Fibroblast of mammary gland (primary cell): ENCODE data around the gene MCTP2.
A peak's percentile ranks its signal among the peaks of the same experiment; 100 is the strongest.

Experiments
- DNase-seq: peaks from one replicate; pipeline ENCODE4 v3.0.0-alpha.2; 2010; ENCODE audit warnings: low read depth
- H3K4me3 ChIP-seq: 2 replicates; pipeline ENCODE4 v1.5.1; 2011; ENCODE audit warnings: low read depth, mild to moderate bottlenecking, low read length, moderate library complexity; ENCODE audit not compliant: control insufficient read depth
- TF ChIP-seq, protein P1 (sequence below): conservative IDR thresholded peaks from 2 replicates; pipeline ENCODE4 v1.5.1; 2011; ENCODE audit warnings: low read depth, low read length, inconsistent platforms; ENCODE audit not compliant: control insufficient read depth, insufficient read depth

Gene MCTP2

DNA sequence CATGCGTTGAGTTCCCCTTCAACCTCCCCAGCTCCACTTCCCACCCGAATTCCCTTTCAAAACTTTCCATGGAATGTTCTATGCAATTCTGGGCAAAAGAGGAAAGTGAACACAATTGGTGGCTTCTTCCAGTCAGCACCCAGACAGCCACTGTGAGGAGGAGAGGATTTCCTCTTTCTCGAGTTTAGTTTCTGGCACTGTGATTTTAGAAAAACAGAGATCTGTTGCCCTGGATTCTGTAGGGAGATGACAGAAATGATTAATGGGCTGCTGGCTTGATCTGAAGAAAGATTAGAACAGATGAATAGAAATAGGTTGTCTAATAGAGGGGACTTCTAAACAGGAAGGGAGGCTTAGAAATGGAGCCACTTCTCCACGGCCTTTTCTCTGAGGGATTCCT, 172.0 kb downstream of the MCTP2 start:
- no peak for DNase-seq
- TF ChIP-seq, protein P1, sequence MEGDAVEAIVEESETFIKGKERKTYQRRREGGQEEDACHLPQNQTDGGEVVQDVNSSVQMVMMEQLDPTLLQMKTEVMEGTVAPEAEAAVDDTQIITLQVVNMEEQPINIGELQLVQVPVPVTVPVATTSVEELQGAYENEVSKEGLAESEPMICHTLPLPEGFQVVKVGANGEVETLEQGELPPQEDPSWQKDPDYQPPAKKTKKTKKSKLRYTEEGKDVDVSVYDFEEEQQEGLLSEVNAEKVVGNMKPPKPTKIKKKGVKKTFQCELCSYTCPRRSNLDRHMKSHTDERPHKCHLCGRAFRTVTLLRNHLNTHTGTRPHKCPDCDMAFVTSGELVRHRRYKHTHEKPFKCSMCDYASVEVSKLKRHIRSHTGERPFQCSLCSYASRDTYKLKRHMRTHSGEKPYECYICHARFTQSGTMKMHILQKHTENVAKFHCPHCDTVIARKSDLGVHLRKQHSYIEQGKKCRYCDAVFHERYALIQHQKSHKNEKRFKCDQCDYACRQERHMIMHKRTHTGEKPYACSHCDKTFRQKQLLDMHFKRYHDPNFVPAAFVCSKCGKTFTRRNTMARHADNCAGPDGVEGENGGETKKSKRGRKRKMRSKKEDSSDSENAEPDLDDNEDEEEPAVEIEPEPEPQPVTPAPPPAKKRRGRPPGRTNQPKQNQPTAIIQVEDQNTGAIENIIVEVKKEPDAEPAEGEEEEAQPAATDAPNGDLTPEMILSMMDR: no peak
- H3K4me3 ChIP-seq: no peak overlapping the region

DNA sequence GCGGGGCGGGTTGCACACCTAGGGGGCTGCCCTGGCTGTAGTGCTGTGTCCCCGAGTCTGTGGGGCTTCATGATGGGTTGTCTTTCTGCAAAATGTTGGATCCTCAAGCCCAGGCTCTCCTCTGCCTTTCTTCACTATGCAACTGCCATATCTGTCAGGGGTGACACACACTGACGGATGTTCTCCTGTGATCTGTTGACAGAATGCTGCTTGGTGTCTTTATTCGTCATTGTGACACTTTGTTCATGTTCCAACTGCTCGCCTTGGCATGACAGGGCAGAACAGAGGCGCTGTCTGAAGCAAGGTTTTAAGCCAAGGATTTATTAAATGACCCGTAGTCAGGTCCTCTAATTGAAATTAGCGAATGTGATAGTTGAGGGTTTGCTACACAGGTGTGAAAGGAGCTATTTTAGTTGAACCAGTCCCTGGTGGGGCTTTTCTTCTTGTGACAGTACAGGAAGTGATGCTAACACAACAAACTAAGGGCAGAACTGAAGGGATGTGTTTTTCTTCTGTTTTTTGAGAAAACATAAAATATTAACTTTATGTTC, 173.4 kb downstream of the MCTP2 start:
- no peak for DNase-seq
- H3K4me3 ChIP-seq: no peak overlapping the region
- TF ChIP-seq, protein P1: no peak

DNA sequence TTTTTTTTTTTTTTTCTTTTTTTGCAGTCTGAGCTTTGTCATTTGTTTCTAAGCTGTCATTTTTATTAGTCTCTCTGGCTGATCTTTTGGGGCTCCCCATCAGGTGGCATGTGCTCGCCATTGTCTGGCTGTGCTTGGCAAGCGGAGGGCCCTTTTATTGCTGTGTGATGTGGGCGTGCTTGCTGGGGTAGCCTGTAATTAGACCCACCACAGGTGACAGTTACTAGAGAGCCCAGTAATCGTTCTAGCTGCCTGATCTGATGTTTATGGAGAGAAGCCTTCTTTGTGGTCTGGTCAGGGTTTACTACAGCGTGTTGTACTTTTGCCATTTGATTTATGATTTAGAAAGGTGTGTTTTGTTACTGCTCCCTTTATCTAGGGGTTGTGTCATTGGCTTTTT, 179.9 kb downstream of the MCTP2 start:
- no peak overlapping the region for H3K4me3 ChIP-seq
- TF ChIP-seq, protein P1: no peak
- DNase-seq: no peak

DNA sequence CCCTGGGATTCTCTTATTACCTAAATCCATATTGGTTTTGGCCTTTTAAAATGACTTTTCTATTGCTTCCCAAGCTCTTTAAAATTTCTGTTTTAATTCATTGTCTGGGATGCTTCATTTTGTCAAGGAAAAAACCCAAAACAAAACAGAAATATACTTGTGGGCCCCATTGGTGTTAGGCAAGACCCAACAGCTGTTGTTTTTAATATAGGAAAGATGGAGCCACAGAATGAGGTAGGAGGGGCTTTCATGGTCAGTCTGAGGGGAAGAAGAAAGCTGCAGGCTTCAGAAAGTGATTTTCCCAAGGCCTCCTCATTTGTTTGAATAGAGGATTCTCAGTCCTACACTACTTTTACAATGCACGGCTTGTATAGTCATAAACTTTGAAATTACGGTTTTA, 180.5 kb downstream of the MCTP2 start:
- no peak overlapping the region for H3K4me3 ChIP-seq
- DNase-seq: no peak
- TF ChIP-seq, protein P1: no peak

DNA sequence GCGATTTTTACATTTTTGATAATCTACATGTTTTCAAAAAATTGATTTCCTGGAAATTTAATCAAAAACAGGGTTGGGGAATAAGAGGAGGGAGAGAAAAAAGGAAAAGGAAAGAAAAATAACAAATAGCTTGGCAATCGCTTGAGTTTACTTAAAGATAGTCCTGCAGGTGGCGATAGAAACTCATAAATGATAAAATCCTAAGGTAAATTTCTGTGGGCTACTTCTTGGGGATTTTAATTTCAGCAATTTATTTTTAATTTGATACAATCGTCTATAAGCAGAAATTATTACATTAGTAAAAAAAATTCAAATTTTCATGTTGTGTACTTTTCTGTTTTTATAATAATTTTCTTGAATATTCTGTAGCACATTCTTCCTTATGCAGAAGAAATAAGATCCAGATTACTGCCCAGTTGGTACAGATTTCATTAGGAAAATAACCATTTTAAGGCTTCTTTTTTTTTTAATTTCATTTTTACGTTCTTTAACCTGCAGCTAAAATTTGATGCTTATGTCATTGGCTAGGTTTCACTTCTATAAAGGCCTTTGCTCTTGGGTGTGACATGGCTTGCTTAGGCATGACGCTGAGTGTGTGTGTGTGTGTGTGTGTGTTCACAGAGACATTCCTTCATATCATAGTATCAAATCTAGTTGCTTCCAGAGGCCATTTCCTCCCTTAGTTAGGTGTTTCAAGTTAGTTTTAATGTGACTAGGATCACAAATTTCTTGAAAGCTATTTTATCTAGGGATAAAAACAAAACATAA, 181.8 kb downstream of the MCTP2 start:
- TF ChIP-seq, protein P1: peak; percentile 44
- peak; percentile 35 for DNase-seq

DNA sequence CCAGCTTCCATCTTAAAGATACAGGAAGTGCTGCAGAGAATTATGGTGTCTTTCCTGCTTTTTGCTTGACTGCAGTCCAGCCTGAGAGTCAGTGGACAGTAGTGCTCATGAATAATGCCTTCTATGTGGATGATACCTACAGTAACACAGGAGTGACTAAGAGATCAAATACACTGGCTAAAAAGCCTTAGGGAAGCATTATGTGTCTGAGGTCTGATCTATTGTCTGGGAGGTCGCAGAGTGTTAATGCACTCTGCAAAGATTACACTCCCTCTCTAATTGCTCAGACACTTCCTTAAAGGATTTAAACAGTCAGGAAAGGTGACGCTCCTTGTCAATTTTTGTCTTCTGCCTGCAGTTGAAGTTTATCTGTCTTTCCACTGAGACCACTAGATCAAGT, 183.6 kb downstream of the MCTP2 start:
- DNase-seq: no peak
- no peak overlapping the region for H3K4me3 ChIP-seq
- TF ChIP-seq, protein P1: no peak

More for the DNA sequence above, 181.8 kb downstream of the MCTP2 start:
- H3K4me3 ChIP-seq: no peak overlapping the region
